HG03565 (cell line): ENCODE data around the gene FNDC3A.
"Not testable (repeated sequence)": the region's sequence is repeated elsewhere in the genome, so short reads cannot be mapped to it uniquely, and the experiment has no call there.

Experiments
- ATAC-seq: cut with Tn5 transposase; IDR thresholded peaks from one replicate; pipeline ENCODE4 v1.9.1; 2021; ENCODE audit warnings: mild to moderate bottlenecking, moderate library complexity; ENCODE audit not compliant: unreplicated experiment

The FNDC3A gene

DNA sequence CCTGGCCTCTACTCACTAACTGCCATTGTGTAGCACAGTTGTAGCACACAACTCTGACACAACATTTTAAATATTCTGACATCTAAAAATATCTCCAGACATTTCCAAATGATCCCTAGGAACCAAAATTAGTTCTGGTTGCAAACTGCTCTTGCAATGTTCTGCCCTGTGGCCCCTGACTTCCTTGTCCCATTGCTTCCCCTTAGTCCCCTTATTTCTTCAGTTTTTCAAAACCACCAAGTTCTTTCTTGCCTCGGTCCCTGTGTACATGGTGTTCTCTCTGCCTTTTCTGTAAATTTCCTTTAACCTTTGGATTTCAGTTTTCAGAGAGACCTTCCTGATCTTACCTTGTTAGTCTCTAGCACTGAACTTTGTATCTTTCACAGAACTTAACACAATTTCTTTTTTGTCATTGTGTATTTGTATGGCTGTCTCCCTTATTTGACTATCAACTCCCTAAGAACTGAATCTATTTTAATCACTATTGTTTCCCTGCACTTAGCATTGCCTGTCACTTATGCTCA, 156.8 kb downstream of the FNDC3A start:
- ATAC-seq: no peak

DNA sequence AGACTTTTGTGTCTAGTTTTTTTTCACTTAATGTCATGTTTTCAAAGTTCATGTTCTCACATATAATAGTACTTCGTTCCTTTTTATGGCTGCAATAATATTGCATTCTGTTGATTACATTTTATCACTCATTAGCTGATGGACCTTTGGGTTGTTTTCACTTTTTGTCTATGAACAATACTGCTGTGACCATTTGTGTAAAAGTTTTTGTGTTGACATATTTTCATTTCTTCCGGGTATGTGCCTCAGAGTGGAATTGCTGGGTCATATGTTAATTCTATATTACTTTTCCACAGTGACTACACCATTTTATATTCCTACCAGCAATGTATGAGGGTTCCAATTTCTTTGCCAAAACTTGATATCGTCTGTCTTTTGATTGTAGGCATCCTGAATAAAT, 158.6 kb downstream of the FNDC3A start:
- no peak for ATAC-seq

DNA sequence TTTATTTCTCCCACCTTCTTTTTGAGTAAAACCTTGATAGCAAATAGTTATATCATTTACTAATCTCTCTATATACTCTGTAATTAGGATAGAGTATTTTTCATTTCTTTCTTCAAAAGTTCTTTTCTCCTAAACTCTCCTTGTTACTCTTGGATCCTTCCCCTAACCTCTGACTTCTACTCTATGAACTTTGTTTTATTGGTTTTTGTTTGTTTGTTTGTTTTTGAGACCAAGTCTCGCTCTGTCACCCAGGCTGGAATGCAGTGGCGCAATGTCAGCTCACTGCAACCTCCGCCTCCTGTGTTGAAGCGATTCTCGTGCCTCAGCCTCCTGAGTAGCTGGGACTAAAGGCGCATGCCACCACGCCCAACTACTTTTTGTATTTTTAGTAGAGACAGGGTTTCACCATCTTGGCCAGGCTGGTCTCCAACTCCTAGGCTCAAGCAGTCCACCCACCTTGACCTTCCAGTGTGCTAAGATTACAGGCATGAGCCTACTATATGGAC, 161.5 kb downstream of the FNDC3A start:
- ATAC-seq: not testable (repeated sequence)

- no peak for ATAC-seq
Measured at GRCh38 chr13:49140910-49141611, 165.3 kb downstream of the FNDC3A start.

GRCh38 chr13:49146950-49147355, 171.2 kb downstream of the FNDC3A start:
- no peak for ATAC-seq

DNA sequence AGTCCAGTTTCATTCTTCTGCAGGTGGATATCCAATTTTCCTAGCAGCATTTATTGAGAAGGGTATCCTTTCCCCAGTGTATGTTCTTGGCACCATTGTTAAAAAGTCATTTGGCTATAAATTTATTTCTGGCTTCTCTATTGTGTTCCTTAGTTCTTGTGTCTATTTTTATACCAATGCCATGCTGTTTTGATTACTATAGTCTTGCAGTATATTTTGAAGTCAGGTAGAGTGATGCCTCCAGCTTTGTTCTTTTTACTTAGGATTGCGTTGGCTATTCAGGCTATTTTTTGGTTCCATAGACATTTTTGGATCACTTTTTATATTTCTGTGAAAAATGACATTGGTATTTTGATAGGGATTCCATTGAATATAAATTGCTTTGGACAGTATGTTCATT, 172.7 kb downstream of the FNDC3A start:
- ATAC-seq: no peak

- ATAC-seq: not testable (repeated sequence)
Measured at GRCh38 chr13:49157955-49158584, 182.4 kb downstream of the FNDC3A start.

DNA sequence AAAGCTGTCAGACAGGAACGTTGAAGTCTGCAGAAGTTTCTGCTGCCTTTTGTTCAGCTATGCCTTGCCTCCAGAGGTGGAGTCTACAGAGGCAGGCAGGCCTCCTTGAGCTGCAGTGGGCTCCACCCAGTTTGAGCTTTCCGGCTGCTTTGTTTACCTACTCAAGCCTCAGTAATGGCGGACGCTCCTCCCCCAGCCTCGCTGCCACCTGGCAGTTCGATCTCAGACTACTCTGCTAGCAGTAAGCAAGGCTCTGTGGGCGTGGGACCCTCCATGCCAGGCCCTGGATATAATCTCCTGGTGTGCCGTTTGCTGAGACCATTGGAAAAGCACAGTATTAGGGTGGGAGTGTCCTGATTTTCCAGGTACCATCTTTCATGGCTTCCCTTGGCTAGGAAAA, 187.4 kb downstream of the FNDC3A start:
- not testable (repeated sequence) for ATAC-seq

- ATAC-seq: no peak
Measured at GRCh38 chr13:49164712-49165111, 189.0 kb downstream of the FNDC3A start.

DNA sequence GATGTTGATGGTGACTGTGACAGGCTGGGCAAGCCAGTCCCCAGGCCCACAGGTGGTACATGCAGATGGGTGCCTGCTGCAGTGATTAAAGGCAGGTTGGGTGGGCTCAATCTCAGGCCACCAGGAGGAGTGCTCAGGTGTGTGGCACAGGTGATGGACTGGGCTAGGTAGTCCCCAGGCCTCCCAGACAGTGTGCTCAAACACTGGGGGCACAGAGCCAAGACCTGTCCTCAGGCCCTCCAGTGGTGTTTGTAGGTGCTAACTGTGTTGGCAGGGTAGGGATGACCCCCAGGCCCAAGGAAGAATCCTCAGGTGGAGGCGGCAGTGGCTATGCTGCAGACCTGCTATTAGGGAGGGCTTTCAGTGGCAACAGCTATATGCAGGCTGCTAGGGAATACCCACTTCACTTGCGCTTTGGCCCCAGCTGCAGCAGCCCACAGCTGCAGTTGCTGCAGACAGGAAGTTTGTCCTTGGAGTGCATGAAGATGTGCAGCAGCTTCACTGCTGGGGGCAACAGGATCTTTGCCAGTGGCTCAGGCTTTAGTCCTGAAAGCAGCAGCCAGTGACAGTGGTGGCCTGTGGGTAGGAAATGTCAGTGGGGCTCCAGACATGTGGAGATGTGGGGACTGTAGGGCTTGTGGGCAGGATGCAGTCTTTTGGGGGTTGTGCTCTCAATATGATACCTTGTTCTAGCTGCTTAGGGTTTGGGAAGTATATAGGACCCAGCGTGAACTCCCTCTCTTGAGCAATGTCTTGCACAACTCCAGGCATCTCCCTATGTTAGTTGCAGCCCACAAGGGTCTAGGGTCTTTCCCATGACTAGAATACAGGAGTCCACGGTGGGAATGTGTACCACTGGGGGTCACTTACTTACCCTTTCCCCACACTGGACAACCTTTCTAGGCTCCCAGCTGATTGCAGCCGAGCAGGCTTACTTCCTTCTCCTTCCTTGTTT, 190.4 kb downstream of the FNDC3A start:
- no peak for ATAC-seq

GRCh38 chr13:49171359-49171758, 195.6 kb downstream of the FNDC3A start:
- no peak for ATAC-seq

DNA sequence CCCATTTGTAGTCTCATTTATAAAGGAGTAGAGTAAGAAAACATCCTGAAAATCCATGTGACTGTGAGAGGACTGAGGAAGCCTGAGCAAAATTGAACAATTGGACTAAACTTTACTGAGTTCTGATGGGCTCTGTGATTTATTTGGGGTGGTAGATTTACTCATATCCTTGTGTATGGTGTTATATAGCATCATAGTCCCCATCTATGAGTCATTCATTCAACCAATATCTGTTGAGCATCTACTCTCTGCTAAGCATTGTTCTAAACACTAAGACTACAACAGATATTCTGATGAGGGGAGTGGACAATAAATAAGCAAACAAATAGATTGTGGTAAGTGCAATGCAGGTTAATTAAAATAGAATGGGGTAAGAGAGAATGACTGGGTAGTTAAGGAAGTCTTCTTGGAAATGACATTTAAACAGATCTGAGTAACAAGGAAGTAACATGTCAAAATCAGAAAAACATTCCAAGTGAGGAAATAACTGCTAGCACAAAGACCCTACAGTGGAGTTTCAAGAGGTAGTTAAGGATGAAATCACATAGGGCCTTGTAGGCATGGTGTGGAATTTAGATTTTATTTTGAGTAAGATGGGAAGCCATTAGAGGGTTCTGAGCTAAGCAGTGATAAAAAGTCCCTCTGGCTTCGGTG, 208.1 kb downstream of the FNDC3A start:
- ATAC-seq: no peak

GRCh38 chr13:49184621-49185020, 208.9 kb downstream of the FNDC3A start:
- no peak for ATAC-seq

- no peak for ATAC-seq
Measured at GRCh38 chr13:49185264-49185663, 209.6 kb downstream of the FNDC3A start.

- ATAC-seq: no peak
Measured at GRCh38 chr13:49190901-49191300, 215.2 kb downstream of the FNDC3A start.

DNA sequence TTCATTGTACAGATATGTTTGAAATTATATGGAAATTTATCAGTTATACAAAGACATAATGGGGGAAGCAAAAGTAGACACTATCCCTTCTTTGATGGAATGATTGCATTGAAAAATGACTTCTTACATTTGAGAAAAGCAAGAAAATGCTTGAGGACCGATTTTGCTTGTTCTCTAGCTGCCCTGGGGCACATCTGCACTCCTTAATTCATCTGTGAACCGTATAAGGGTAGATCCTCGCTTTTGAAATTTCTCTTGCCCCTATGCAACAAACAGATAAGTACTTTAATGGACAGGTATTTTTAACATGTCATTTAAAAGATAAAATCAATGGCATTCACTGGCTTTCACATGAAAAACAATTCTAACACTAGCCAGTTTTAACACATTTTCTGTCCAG, 230.9 kb downstream of the FNDC3A start:
- ATAC-seq: no peak

DNA sequence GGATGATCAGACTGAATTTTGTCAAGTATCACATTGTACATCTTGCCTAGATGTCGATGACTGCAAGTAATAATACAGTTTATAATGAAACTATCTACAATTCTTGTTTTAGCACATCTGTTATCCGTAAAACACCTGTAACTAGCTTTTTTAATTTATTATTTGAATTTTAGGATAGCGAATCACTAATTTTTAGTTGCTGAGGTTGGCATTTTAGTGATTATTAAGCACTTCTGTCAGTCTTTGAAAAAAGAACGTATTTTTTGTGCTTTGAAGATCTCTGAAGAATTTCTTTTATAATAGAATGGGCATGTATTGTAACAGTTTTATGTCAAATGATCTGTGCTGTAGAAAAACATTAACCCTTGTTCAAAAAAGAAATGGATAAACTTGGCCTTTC, 232.9 kb downstream of the FNDC3A start:
- ATAC-seq: no peak

DNA sequence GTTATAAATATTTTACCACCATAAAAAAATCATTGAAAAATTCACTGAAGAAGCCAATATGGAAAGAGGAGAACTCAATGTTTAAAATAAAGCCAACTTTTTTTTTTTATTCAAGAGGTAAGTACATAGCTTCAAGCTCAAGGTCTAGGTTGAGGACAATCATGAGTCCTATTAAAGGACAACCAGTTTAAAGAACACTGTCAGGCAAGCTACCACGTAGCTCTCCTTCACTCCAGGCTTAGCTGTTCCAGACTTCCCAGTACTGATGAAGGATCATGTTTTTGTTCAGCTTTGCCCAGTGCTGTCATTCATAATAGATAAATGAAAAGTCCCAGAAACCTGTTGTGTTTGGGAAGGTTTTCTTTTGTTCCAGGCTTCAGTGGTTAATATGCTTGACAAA, 234.4 kb downstream of the FNDC3A start:
- ATAC-seq: no peak

DNA sequence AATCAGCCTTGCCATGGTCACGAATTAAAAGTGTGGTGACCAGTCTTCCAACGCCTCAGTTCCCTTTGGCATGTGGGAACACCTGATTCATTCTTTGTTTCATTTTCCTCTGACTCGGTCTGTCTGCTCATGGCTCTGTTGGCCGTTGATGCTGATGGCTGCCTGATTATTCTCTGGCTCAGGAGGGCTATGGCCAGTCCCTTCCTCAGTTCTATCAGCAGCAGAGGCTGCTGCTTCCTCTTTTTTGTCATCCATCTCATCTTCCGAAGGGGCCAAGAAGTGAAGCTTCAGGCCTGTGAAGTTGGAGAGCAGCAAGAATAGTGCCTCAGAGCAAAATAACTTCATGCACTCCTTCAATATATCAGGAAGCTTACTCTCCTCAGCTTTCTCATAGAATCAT, 235.0 kb downstream of the FNDC3A start:
- no peak for ATAC-seq

DNA sequence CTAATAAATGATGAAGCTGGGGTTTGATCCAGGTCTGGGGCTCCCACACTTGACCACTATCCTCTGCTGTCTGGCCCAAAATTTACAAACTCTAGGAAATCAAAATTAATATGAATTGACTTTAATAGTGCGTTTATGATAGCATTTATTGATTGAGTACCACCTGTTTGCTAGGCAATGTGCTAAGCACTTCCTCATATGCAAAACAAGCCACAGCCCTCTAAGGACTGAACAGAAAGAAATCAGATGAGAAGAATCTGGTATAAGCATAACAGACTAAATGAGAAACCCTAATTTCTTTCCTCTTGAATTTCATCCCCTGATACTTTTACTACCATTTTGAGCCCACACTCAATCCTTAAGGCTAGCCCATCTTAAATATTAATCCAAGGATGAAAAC, 237.8 kb downstream of the FNDC3A start:
- ATAC-seq: no peak
